ENCODE data around the gene ELF2.
A peak's percentile ranks its signal among the peaks of the same experiment; 100 is the strongest.
"Not testable (repeated sequence)": the region's sequence is repeated elsewhere in the genome, so short reads cannot be mapped to it uniquely, and the experiment has no call there.

ELF2 gene

GRCh38 chr4:139082750-139083606 lies 94.0 kb downstream of the ELF2 start:
- H3K36me3 Mint-ChIP-seq, result peaks cover 49% of the 10 kb centered on the region
- peaks cover 17% of the 10 kb centered on the region for H3K4me1 Mint-ChIP-seq
- ATAC-seq, result peak; percentile 92
- peak; percentile 75 to 95 for DNase-seq (ENCODE audit: low spot score in 2 of 2)
- H3K4me3 Mint-ChIP-seq, result peak overlapping the region; percentile 100
- no peaks in the 10 kb centered on the region for H3K9me3 Mint-ChIP-seq
- peak overlapping the region; percentile 100 for H3K27ac Mint-ChIP-seq

GRCh38 chr4:139078926-139079325 lies 98.1 kb downstream of the ELF2 start:
- ATAC-seq, result no peak
- H3K4me3 Mint-ChIP-seq, result no peak overlapping the region
- H3K4me1 Mint-ChIP-seq, result peaks cover 30% of the 10 kb centered on the region
- no peak for DNase-seq (ENCODE audit: low spot score in 2 of 2)
- H3K36me3 Mint-ChIP-seq, result peaks cover 49% of the 10 kb centered on the region
- H3K27ac Mint-ChIP-seq, result peak overlapping the region; percentile 52
- no peaks in the 10 kb centered on the region for H3K9me3 Mint-ChIP-seq

GRCh38 chr4:139077567-139078355 lies 99.3 kb downstream of the ELF2 start:
- no peak for DNase-seq (ENCODE audit: low spot score in 2 of 2)
- no peak overlapping the region for H3K27ac Mint-ChIP-seq
- H3K36me3 Mint-ChIP-seq, result peaks cover 47% of the 10 kb centered on the region
- no peaks in the 10 kb centered on the region for H3K9me3 Mint-ChIP-seq
- no peak for ATAC-seq
- H3K4me1 Mint-ChIP-seq, result peaks cover 32% of the 10 kb centered on the region
- no peak overlapping the region for H3K4me3 Mint-ChIP-seq

- no peak overlapping the region for H3K4me3 Mint-ChIP-seq
- peaks cover 23% of the 10 kb centered on the region for H3K4me1 Mint-ChIP-seq
- H3K36me3 Mint-ChIP-seq, result peaks cover 48% of the 10 kb centered on the region
Measured at GRCh38 chr4:139076016-139076744, 100.8 kb downstream of the ELF2 start.

GRCh38 chr4:139060591-139060990 lies 116.4 kb downstream of the ELF2 start:
- peaks cover 100% of the 10 kb centered on the region for H3K36me3 Mint-ChIP-seq
- ATAC-seq, result no peak
- H3K4me1 Mint-ChIP-seq, result peaks cover 13% of the 10 kb centered on the region
- no peak overlapping the region for H3K4me3 Mint-ChIP-seq
- DNase-seq (ENCODE audit: low spot score in 2 of 2), result no peak
- H3K27ac Mint-ChIP-seq, result peak overlapping the region; percentile 26
- no peaks in the 10 kb centered on the region for H3K9me3 Mint-ChIP-seq

More at GRCh38 chr4:139076016-139076744, 100.8 kb downstream of the ELF2 start:
- ATAC-seq (no peak), DNase-seq (ENCODE audit: low spot score in 2 of 2) (no peak)
- H3K9me3 Mint-ChIP-seq, result no peaks in the 10 kb centered on the region
- H3K27ac Mint-ChIP-seq, result no peak overlapping the region

- Mint-ChIP-seq H3K27ac (peak overlapping the region; percentile 21), H3K4me1 (peaks cover 27% of the 10 kb centered on the region), H3K36me3 (peaks cover 98% of the 10 kb centered on the region)
- DNase-seq (ENCODE audit: low spot score in 2 of 2); H3K9me3 Mint-ChIP-seq; ATAC-seq; H3K4me3 Mint-ChIP-seq: not testable (repeated sequence)
Measured at GRCh38 chr4:139059026-139059425, 118.0 kb downstream of the ELF2 start.

- Mint-ChIP-seq H3K36me3 (peaks cover 92% of the 10 kb centered on the region), H3K4me3 (no peak overlapping the region), H3K4me1 (peaks cover 27% of the 10 kb centered on the region), H3K9me3 (no peaks in the 10 kb centered on the region), H3K27ac (peak overlapping the region; percentile 73)
- DNase-seq (ENCODE audit: low spot score in 2 of 2) (no peak), ATAC-seq (no peak)
Measured at GRCh38 chr4:139054791-139055505, 122.1 kb downstream of the ELF2 start.

GRCh38 chr4:139053909-139054308 lies 123.1 kb downstream of the ELF2 start:
- ATAC-seq, result no peak
- peaks cover 92% of the 10 kb centered on the region for H3K36me3 Mint-ChIP-seq

GRCh38 chr4:139050446-139050845 lies 126.6 kb downstream of the ELF2 start:
- Mint-ChIP-seq H3K4me1 (peaks cover 13% of the 10 kb centered on the region), H3K4me3 (no peak overlapping the region), H3K9me3 (no peaks in the 10 kb centered on the region), H3K27ac (peak overlapping the region; percentile 18), H3K36me3 (peaks cover 92% of the 10 kb centered on the region)
- ATAC-seq (no peak), DNase-seq (ENCODE audit: low spot score in 2 of 2) (no peak)

More at GRCh38 chr4:139053909-139054308, 123.1 kb downstream of the ELF2 start:
- Mint-ChIP-seq H3K4me3 (no peak overlapping the region), H3K27ac (peak overlapping the region; percentile 73), H3K9me3 (no peaks in the 10 kb centered on the region), H3K4me1 (peaks cover 22% of the 10 kb centered on the region)
- no peak for DNase-seq (ENCODE audit: low spot score in 2 of 2)

GRCh38 chr4:139048026-139048425 lies 129.0 kb downstream of the ELF2 start:
- Mint-ChIP-seq H3K27ac (no peak overlapping the region), H3K4me3 (no peak overlapping the region), H3K9me3 (no peaks in the 10 kb centered on the region), H3K36me3 (peaks cover 96% of the 10 kb centered on the region), H3K4me1 (no peaks in the 10 kb centered on the region)
- DNase-seq (ENCODE audit: low spot score in 2 of 2) (peak in 1 of 2 donors; percentile 29), ATAC-seq (no peak)

GRCh38 chr4:139044291-139044690 lies 132.7 kb downstream of the ELF2 start:
- ATAC-seq (no peak), DNase-seq (ENCODE audit: low spot score in 2 of 2) (no peak)
- H3K27ac Mint-ChIP-seq, result peak overlapping the region; percentile 56
- H3K9me3 Mint-ChIP-seq, result no peaks in the 10 kb centered on the region
- H3K4me3 Mint-ChIP-seq, result no peak overlapping the region
- no peaks in the 10 kb centered on the region for H3K4me1 Mint-ChIP-seq
- H3K36me3 Mint-ChIP-seq, result peaks cover 84% of the 10 kb centered on the region

GRCh38 chr4:139042981-139043460 lies 134.0 kb downstream of the ELF2 start:
- DNase-seq (ENCODE audit: low spot score in 2 of 2), result no peak
- ATAC-seq, result no peak
- H3K27ac Mint-ChIP-seq, result no peak overlapping the region
- H3K4me1 Mint-ChIP-seq, result no peaks in the 10 kb centered on the region
- H3K36me3 Mint-ChIP-seq, result peaks cover 73% of the 10 kb centered on the region
- no peak overlapping the region for H3K4me3 Mint-ChIP-seq
- H3K9me3 Mint-ChIP-seq, result no peaks in the 10 kb centered on the region

- no peak overlapping the region for H3K27ac Mint-ChIP-seq
- no peak for ATAC-seq
- peaks cover 46% of the 10 kb centered on the region for H3K36me3 Mint-ChIP-seq
- H3K9me3 Mint-ChIP-seq, result no peaks in the 10 kb centered on the region
- DNase-seq (ENCODE audit: low spot score in 2 of 2), result no peak
- H3K4me3 Mint-ChIP-seq, result no peak overlapping the region
- H3K4me1 Mint-ChIP-seq, result peaks cover 14% of the 10 kb centered on the region
Measured at GRCh38 chr4:139038874-139039443, 138.1 kb downstream of the ELF2 start.

- Mint-ChIP-seq H3K27ac (no peak overlapping the region), H3K4me3 (no peak overlapping the region), H3K36me3 (peaks cover 35% of the 10 kb centered on the region), H3K4me1 (peaks cover 14% of the 10 kb centered on the region), H3K9me3 (no peaks in the 10 kb centered on the region)
- DNase-seq (ENCODE audit: low spot score in 2 of 2), result no peak
- ATAC-seq, result no peak
Measured at GRCh38 chr4:139036885-139037284, 140.1 kb downstream of the ELF2 start.
